ENCODE results near the gene BAZ2A.

GRCh38 chr12:56635806-56636674 is 5.9 kb upstream of the BAZ2A start:
- TF ChIP-seq CTCF (IDR thresholded peaks at IDR 0.05 in 2 of 3, conservative IDR thresholded peaks at IDR 0.05 in 1 of 3; ENCODE audit: borderline replicate concordance in 1 of 3, insufficient read depth in 1 of 3, low read depth in 2 of 3, low read length in 2 of 3) (no peak), ZNF274 (IDR thresholded peaks at IDR 0.05; ENCODE audit: low read depth, low read length) (no peak), POLR2AphosphoS5 (IDR thresholded peaks at IDR 0.05; ENCODE audit: low read depth, low read length) (peak; percentile 49; the same call in 1 of the 2 replicates), EZH2phosphoT487 (IDR thresholded peaks at IDR 0.05; ENCODE audit: borderline replicate concordance) (no peak), CBX3 (IDR thresholded peaks at IDR 0.05; ENCODE audit: low read depth) (no peak), YY1 (IDR thresholded peaks at IDR 0.05; ENCODE audit: extremely low read depth, insufficient replicate concordance, low read depth, low read length) (peak; percentile 58), EZH2 (IDR thresholded peaks at IDR 0.05) (no peak)
